HG03280 (cell line): Measurements from ENCODE around the gene HOXA3.
A peak's percentile ranks its signal among the peaks of the same experiment; 100 is the strongest.

ENCODE experiments used
- ATAC-seq: cut with Tn5 transposase; IDR thresholded peaks from one replicate; pipeline ENCODE4 v1.9.1; 2021; ENCODE audit warnings: mild to moderate bottlenecking, moderate library complexity; ENCODE audit not compliant: unreplicated experiment

Gene HOXA3

GRCh38 chr7:27131390-27131819 lies 21.0 kb downstream of the HOXA3 start:
- no peak for ATAC-seq

DNA sequence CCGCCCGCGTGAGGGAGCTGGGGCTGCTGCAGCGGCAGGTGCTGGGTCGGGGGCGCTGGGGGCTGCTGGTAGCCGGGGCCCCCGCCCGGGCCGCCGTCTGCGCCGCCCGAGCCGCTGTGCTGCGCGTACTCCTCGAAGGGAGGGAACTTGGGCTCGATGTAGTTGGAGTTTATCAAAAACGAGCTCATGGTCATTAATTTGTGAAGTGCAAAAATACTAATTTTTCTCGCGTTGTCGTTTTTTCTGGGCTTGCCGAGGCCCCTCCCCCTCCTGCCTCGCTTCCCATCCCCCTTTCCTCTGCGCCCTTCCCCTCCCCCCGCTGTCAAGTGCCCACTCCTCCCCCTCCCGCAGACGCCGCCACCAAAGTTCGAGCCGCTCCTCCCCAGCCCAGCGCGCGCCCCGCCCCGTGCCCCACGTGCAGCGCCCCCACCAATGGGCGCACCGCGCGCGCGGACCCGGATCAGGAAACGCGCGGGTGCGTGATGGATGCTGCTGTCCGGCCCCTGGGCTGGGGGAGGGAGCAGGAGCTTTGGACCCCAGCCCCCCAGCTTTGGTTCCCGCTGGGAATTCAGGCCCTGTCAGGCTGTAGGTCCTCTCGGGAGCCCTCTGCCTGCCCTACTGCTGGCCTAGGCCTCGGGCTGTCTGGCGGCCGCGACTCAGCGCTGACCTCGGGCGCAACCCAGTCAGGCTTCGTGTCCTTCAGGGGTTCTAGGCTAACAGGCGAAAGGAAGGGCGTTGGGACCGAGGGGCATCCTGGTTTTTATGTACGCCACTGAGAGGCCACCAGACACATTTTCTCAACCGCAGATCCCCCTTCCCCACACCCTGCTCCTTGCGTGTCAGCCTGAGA lies 21.6 kb downstream of the HOXA3 start, which contains the start of gene HOXA4:
Gene HOXA4 (minus strand): TSS at position 218 of the 850 bp plus-strand sequence. CDS start 24 bp downstream, at position 194.
- peak; percentile 64 for ATAC-seq

DNA sequence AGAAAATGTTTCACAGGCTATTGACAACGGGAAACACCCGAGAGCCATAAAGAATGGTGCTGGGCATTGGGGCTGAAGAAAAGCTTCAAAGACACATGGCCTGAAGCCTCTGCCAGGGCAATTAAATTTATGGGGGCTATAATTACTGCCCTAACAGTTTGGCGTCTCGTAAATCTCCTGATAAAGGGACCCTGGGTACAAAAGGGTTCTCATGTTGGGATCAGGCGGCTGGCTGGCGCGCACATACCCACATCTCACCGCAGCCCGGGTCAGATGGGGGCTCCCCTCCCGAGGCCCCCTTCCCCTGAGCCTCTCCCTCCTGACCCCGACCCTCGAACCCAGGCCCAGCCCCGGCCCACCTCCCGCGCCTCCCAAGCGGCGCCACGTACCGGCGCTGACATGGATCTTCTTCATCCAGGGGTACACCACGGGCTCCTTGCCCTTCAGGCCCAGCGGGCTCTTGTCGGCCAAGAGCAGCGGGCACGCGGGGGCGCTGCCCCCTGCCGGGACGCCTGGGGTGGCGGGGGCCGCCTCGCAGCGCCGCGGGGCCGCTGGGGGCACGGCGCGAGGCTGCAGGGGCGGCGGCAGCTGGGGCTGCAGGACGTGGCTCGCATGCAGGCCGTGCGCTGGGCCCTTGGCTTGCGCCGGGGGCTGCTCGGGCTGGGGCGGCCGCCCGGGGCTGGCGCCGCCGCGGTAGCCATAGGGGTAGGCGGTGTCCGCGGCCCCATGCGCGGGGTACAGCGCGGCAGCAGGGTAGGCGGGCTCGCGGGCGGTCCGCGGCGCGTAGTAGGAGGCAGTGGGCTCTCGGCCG lies 22.4 kb downstream of the HOXA3 start:
- ATAC-seq: no peak

DNA sequence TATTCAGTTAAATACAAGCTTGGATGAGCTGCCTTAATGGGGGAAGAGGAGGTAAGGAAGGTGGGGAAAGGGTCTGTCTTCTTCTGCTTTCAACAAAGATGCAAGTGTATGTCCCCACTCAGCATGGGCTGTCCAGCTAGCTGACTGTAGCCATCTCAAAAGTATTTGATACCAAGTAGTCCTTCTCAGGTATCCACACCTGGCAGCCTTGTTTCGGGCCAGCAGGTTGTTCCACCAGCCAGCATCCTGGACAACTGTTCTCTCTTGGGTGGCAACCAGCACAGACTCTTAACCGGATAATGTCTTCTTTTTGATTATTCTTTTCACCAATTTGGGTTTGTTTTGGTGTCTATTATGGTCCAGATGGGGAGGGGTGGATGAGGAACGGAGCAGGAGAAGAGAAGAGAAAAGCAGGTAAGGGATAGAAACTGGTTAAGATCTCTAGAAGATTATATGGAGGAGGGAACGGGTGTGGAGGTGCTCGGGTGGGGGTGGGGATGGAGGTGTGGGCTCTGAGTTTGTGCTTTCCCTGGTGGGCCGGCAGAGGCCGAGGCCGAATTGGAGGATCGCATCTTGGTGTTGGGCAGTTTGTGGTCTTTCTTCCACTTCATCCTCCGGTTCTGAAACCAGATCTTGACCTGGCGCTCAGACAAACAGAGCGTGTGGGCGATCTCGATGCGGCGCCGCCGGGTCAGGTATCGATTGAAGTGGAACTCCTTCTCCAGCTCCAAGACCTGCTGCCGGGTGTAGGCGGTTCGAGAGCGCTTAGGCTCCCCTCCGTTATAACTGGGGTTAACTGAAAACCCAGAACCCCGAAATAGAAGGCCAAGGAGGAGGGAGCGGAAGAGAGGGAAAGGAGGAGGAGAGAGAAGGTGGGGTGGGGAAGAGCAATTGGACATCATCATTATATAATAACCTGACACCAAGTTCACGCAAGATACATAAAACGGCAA lies 23.3 kb downstream of the HOXA3 start:
- no peak for ATAC-seq

- no peak for ATAC-seq
Measured at GRCh38 chr7:27128034-27128433, 24.3 kb downstream of the HOXA3 start.

- no peak for ATAC-seq
Measured at GRCh38 chr7:27126596-27127327, 25.6 kb downstream of the HOXA3 start.

- no peak for ATAC-seq
Measured at GRCh38 chr7:27125986-27126394, 26.4 kb downstream of the HOXA3 start.

GRCh38 chr7:27124902-27125689 lies 27.3 kb downstream of the HOXA3 start:
- no peak for ATAC-seq

DNA sequence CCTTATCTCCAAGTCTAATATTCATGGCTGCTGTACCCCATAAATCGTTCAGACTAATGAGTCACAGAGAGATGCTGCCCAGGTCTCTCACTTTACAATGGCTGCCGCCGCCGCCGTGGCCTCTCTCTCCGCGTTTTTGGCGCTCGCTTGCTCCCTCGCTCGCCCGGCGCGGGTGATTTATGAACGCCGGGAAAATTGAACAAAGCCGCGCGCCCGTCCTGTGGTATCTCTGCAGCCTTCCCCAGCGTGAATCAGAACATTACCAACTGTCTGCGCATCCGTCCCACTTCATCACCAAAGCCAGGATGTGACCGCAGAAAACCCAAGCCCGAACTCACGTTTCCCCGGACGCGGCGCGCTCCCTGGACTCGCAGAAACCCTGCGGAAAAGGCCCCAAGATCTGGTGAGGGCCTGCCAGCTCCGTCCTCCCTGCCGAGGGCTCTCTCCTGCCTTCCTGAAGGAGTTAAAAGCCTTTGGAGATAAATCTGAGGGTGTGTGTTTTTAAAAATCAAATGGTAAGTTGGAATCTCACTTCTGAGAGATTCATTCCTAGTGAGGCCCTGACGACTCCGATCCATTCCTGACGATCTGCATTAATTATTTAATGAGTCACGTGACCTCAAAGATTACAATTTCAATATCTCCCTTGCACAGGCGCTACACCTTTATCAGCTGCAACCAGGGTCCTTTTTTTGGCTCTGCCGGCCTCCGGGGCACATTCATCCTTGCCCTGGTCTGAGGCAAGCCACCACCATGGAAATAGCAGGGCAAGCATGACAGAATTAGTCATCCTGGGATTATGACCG lies 28.1 kb downstream of the HOXA3 start:
- ATAC-seq: no peak

GRCh38 chr7:27123477-27124053 lies 28.8 kb downstream of the HOXA3 start:
- no peak for ATAC-seq

DNA sequence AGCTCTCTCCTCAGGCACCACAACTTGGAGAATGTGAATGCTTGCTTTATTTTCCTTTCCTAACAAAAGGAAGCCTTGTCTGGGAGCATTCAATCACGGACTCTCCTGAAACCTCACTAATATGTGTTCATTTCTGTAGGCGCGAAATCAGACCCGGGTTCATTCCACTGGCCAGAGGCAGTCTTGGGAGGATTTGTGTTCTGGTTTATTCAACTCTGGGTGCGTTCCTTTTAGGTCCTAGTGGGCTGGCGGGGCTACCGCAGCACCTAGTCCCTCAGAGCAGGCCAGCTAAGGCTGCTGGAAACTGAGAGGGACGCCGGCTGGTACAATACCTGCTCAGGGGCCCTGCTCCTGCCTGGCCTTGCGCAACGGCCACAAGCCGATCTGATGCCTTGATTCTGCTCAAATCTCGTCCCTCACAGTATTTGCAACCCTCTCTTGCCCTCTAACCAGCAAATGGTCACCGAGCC lies 29.3 kb downstream of the HOXA3 start:
- ATAC-seq: no peak

- ATAC-seq: no peak
Measured at GRCh38 chr7:27122077-27122910, 30.1 kb downstream of the HOXA3 start.

DNA sequence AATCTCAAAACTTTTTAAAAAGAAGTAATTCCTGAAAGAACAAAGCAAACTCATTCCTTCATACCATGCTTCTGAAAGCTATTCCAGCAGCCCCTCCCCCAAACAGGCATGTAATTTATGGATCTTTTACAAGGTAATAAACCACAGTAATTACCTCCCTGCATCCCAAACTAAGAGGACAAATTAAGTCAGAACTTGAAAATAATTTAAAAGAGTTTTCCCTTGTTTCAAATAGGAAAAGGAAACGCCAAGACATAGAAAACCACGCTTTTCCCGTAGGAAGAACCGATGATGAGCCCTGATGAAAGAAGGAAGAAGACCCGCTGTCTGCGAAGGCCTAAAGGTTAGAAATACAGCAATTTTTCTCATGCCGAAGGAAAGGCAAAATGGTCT lies 30.7 kb downstream of the HOXA3 start:
- no peak for ATAC-seq

DNA sequence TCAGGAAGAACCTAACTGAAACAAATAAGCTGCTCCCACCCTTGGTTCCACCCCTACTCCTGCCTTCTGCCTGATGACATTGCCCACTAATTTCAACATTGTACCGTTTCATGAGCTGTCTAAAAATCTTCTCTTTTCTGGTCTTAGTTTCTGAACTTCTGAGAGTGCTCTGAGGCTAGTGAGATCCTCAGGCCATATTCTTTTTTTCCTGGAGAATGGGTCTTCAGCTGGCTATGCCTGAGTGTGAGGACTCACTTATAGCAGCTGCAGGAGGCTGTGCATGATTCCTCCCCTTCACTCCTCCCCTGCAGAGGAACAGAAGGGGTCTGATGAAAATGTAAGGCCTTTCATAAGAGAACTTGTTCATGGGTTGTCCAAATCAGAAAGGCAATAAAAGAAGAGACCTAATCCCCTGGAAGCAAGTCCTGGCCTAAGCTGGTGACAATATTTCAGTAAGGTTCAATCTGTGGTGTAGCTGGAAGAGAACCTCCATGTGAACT lies 32.9 kb downstream of the HOXA3 start:
- no peak for ATAC-seq

GRCh38 chr7:27118580-27118979 lies 33.8 kb downstream of the HOXA3 start:
- ATAC-seq: no peak

DNA sequence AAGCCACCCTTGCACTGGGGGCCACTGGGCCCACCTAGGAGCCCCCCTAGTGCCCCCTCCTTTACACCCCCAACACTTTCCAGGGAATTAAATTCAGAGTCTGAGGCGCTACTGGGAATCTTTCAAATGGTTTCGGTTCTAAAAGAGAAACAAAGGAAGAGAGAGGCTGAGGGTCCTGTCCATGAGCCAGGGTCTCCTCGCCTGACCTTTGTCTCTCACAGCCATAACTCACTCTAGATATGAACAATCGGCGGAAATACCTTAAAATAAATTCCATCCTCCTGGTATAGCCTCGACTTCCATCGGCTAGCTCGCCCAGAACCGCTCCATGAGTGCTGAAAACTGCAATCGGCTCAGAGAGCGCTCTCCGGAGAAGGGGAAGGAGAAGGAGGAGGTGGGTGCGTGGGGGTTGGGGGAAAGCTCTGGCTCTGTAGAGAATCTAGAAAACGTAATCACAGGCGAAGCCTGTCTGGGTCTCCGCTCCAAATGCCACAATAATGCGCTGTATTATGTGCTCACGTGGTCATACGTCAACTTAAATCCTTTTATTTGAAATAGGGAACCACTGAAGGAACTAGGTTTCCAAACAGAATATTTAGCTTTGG lies 34.4 kb downstream of the HOXA3 start:
- ATAC-seq: no peak
